Neural cell (in vitro differentiated cells): ENCODE data around the gene MINK1.

Experiments used
- CTCF ChIP-seq: fragments of 450-650 bp; IDR thresholded peaks from 2 replicates; pipeline ENCODE4 v1.5.1; 2014; ENCODE audit warnings: antibody characterized with exemption, mild to moderate bottlenecking, moderate library complexity; ENCODE audit not compliant: poor library complexity, severe bottlenecking
- POLR2AphosphoS5 ChIP-seq: IDR thresholded peaks from 2 replicates; pipeline ENCODE4 v1.6.1; 2012

GRCh38 chr17:4815043-4815675 lies 18.0 kb upstream of the MINK1 start:
- TF ChIP-seq CTCF (no peak), POLR2AphosphoS5 (no peak)
